K562 (cell line): ENCODE data around the gene INPPL1. TPM values are rescaled to one million over a fixed set of nuclear protein-coding genes. Genes with fewer than 3 reads are reported as not detected.

Experiments
- ATAC-seq: fragments of 200-7000 bp; cut with Tn5 transposase; 3 replicates; pipeline ENCODE4 v1.9.1; 2020; ENCODE audit warnings: moderate library complexity
- BruUV-seq: library from RNA; stranded (reverse); fragments of 400-500 nt; replicated peaks from 2 replicates; lab custom pipeline; 2021; lab: Mats Ljungman, UMichigan
- CTCF ChIA-PET: fragments of 300-600 bp; formaldehyde crosslinking; extraction: SDS; loops from one replicate; lab custom pipeline; 2021; ENCODE audit warnings: low intra/inter-chr PET ratio; lab: Yijun Ruan, JAX
- POLR2A ChIA-PET: fragments of 300-600, 350-650 bp; sonication (Branson Sonifier 250); formaldehyde crosslinking; extraction: SDS; loops from one replicate; lab custom pipeline; 2021; ENCODE audit warnings: antibody characterized with exemption, inconsistent platforms; lab: Yijun Ruan, JAX
- DNase-seq, 4 experiments: peaks; one replicate each; pipeline versions ENCODE4 v3.0.0 to v3.0.0-alpha.2; 2011 to 2018; ENCODE audit warnings: low spot score in 3 of 4, mixed read lengths in 3 of 4; ENCODE audit errors: extremely low read depth in 1 of 4
- FAIRE-seq: peaks from 2 replicates; lab custom pipeline; 2011; peaks lifted over from hg19 to GRCh38; lab: Jason Lieb, UNC
- H2AFZ ChIP-seq: 2 replicates; pipeline ENCODE4 v1.6.0; 2011; ENCODE audit warnings: low read depth, low read length, control low read depth, inconsistent platforms
- H3K27ac ChIP-seq: fragments of 200-600 bp; 3 replicates; pipeline ENCODE4 v1.8.0; 2011; ENCODE audit warnings: low read depth, mild to moderate bottlenecking, control low read depth, inconsistent platforms, low read length, moderate library complexity, mixed read lengths; ENCODE audit errors: extremely low read depth
- H3K27me3 ChIP-seq, 2 experiments: fragments of 300-600 bp in 1 of 2; 2 replicates in 1 of 2; 3 replicates in 1 of 2; pipeline versions ENCODE4 v1.6.0 to v1.8.0; 2011; ENCODE audit warnings: inconsistent platforms in 2 of 2, low read length in 2 of 2, mild to moderate bottlenecking in 1 of 2, mixed read lengths in 1 of 2, moderate library complexity in 1 of 2; ENCODE audit not compliant: control insufficient read depth in 2 of 2, insufficient read depth in 2 of 2
- H3K36me3 ChIP-seq: fragments of 300-600 bp; 3 replicates; pipeline ENCODE4 v1.8.0; 2011; ENCODE audit warnings: mild to moderate bottlenecking, low read length, inconsistent platforms; ENCODE audit not compliant: control insufficient read depth, insufficient read depth
- H3K4me1 ChIP-seq, 2 experiments: fragments of 200-600 bp in 1 of 2; replicated peaks in 1 of 2; 2 replicates in 1 of 2; 3 replicates in 1 of 2; pipeline versions ENCODE4 v1.5.1 to v1.8.0; 2011; ENCODE audit warnings: inconsistent platforms in 2 of 2, low read length in 2 of 2, mild to moderate bottlenecking in 1 of 2, mixed read lengths in 1 of 2, moderate library complexity in 1 of 2; ENCODE audit not compliant: control insufficient read depth in 2 of 2, insufficient read depth in 2 of 2
- H3K4me2 ChIP-seq: 2 replicates; pipeline ENCODE4 v1.6.1; 2011; ENCODE audit warnings: low read length, control low read depth, inconsistent platforms, mixed read lengths; ENCODE audit not compliant: insufficient read depth
- H3K4me3 ChIP-seq: fragments of 200-600 bp; sonication (generic), shearing (Covaris generic); 2 replicates; pipeline ENCODE4 v1.5.1; 2016; ENCODE audit warnings: control low read depth, inconsistent platforms
- H3K79me2 ChIP-seq: fragments of 200-600 bp; 3 replicates; pipeline ENCODE4 v1.8.0; 2011; ENCODE audit warnings: low read length, inconsistent platforms; ENCODE audit not compliant: control insufficient read depth, insufficient read depth
- H3K9ac ChIP-seq, 2 experiments: 2 replicates each; pipeline versions ENCODE4 v1.6.0 to v1.6.1; 2011; ENCODE audit warnings: low read depth in 2 of 2, low read length in 2 of 2, control low read depth in 1 of 2, inconsistent platforms in 1 of 2, mild to moderate bottlenecking in 1 of 2, mixed read lengths in 1 of 2; ENCODE audit not compliant: insufficient read depth in 1 of 2
- H3K9me1 ChIP-seq: one replicate; pipeline ENCODE4 v1.6.0; 2011; ENCODE audit warnings: inconsistent platforms, mild to moderate bottlenecking, low read length, moderate library complexity; ENCODE audit not compliant: control insufficient read depth, insufficient read depth
- H3K9me3 ChIP-seq: replicated peaks from 2 replicates; pipeline ENCODE4 v1.5.1; 2011; ENCODE audit warnings: low read depth, low read length, inconsistent platforms; ENCODE audit not compliant: control insufficient read depth, insufficient read depth
- H4K20me1 ChIP-seq: replicated peaks from 2 replicates; pipeline ENCODE4 v1.6.1; 2011; ENCODE audit warnings: low read length, inconsistent platforms, mixed read lengths; ENCODE audit not compliant: control insufficient read depth, insufficient read depth
- BDP1 ChIP-seq: IDR thresholded peaks from 3 replicates; pipeline ENCODE4 v1.6.1; 2011; ENCODE audit not compliant: insufficient read length, insufficient read depth
- DNMT1 ChIP-seq: fragments of 450-650 bp; IDR thresholded peaks from 2 replicates; pipeline ENCODE4 v1.6.1; 2016; ENCODE audit warnings: antibody characterized with exemption, mild to moderate bottlenecking
- HNRNPH1 ChIP-seq: fragments of 200-400 bp; formaldehyde crosslinking; optimal IDR thresholded peaks from 2 replicates; pipeline ENCODE3; 2017; ENCODE audit warnings: low read depth, mild to moderate bottlenecking, low read length, moderate library complexity
- MBD2 ChIP-seq: sonication (generic); IDR thresholded peaks from 2 replicates; pipeline ENCODE4 v1.6.1; 2016; ENCODE audit warnings: low read depth, borderline replicate concordance
- MLLT1 ChIP-seq, 2 experiments: fragments of 450-650 bp; IDR thresholded peaks; 2 replicates each; pipeline ENCODE4 v1.6.1; 2016
- NFIX ChIP-seq: fragments of 250-450 bp; sonication (Bioruptor Pico); IDR thresholded peaks from 2 replicates; pipeline ENCODE4 v1.4.0; 2020; ENCODE audit warnings: low read depth, mild to moderate bottlenecking, moderate library complexity
- SAP30 ChIP-seq: fragments of 200-600 bp; sonication (generic); IDR thresholded peaks from 2 replicates; pipeline ENCODE4 v1.6.1; 2012; ENCODE audit warnings: borderline replicate concordance, low read depth, mild to moderate bottlenecking, moderate library complexity, low read length, control low read depth, inconsistent platforms; ENCODE audit not compliant: insufficient read depth, poor library complexity, severe bottlenecking
- SRSF9 ChIP-seq: fragments of 200-400 bp; formaldehyde crosslinking; IDR thresholded peaks from 2 replicates; pipeline ENCODE4 v1.6.1; 2017; ENCODE audit warnings: low read depth, low read length, borderline replicate concordance
- TAF1 ChIP-seq: IDR thresholded peaks from 2 replicates; pipeline ENCODE4 v1.6.1; 2011; ENCODE audit warnings: mild to moderate bottlenecking, low read length, moderate library complexity; ENCODE audit not compliant: insufficient read depth, control insufficient read depth, severe bottlenecking; ENCODE audit errors: extremely low read depth
- USF2 ChIP-seq: sonication (generic); formaldehyde crosslinking; IDR thresholded peaks from 2 replicates; pipeline ENCODE4 v1.5.0; 2020; ENCODE audit warnings: missing genetic modification reagents
- ZBTB1 ChIP-seq: sonication (generic); formaldehyde crosslinking; IDR thresholded peaks from 2 replicates; pipeline ENCODE4 v1.8.1; 2023; ENCODE audit warnings: missing genetic modification reagents, low read depth, mild to moderate bottlenecking, borderline replicate concordance
- ZHX1 ChIP-seq: fragments of 150-350 bp; conservative IDR thresholded peaks from 2 replicates; pipeline ENCODE4 v1.6.1; 2014; ENCODE audit warnings: low read length
- ZKSCAN8 ChIP-seq: fragments of 200-800 bp; sonication (Bioruptor generic); IDR thresholded peaks from 2 replicates; pipeline ENCODE4 v1.6.1; 2016; ENCODE audit warnings: missing genetic modification characterization, missing compliant biosample characterization
- WGBS: fragments of 100-300 bp; shearing (Covaris generic); methylation state at CpG from one replicate; pipeline ENCODE4 v1.1.6; 2016; ENCODE audit warnings: low coverage, mixed read lengths; ENCODE audit not compliant: insufficient coverage; ENCODE audit errors: missing lambda C conversion rate; 5-methylcytosine and 5-hydroxymethylcytosine counted together
- in situ Hi-C: fragments of 300-500 bp; cut with MboI; formaldehyde crosslinking; loops from 4 replicates; pipeline ENCODE4 v1.15.0; 2018; ENCODE audit warnings: inconsistent platforms, mixed read lengths
- intact Hi-C: fragments of 100-400 bp; cut with micrococcal nuclease; formaldehyde crosslinking; loops from 2 replicates; pipeline ENCODE4 v1.14.2; 2022
- polyA plus RNA-seq, 8 experiments: library from polyadenylated mRNA; depleted of rRNA in 4 of 8; stranded (reverse) in 5 of 8; unstranded in 3 of 8; fragments of >200 nt; fragmentation: Nextera tagmentation in 2 of 8; fragmentation: Illumina TruSeq in 1 of 8; extraction: Ambion mirVana in 2 of 8; extraction: Trizol in 1 of 8; gene quantifications; 2 replicates each; pipeline versions ENCODE4 v1.2.1 to v1.2.3, GENCODE V29; 2011 to 2014; ENCODE audit warnings: inconsistent platforms in 1 of 8, missing spikeins in 1 of 8
- total RNA-seq, 7 experiments: library from RNA; depleted of rRNA in 6 of 7; stranded (reverse); fragments of >200 nt in 6 of 7; fragmentation: Illumina TruSeq in 2 of 7; extraction: Trizol in 2 of 7; gene quantifications; 2 replicates each; pipeline versions ENCODE4 v1.2.1 to v1.2.3, GENCODE V29; 2011 to 2021; ENCODE audit warnings: low replicate concordance in 1 of 7

INPPL1 gene
- total and polyA plus RNA-seq, 9 of the 15 experiments (the other 6 are each of a cell fraction or from before 2014, with no cell fraction given): 0.55 to 137 (median 61.6) TPM

GRCh38 chr11:72231396-72232259, 7.1 kb downstream of the INPPL1 start (continued):
- TF ChIP-seq TAF1: no peak
- TF ChIP-seq NFIX (CRISPR knock-in tag): no peak
- TF ChIP-seq DNMT1: no peak
- no peak for TF ChIP-seq HNRNPH1
- no peak for TF ChIP-seq MLLT1 (IDR thresholded peaks at IDR 0.05)

- FAIRE-seq (no peak), ATAC-seq (no peak), DNase-seq (no peak)
- H3K27ac ChIP-seq: no peak overlapping the region
- no peaks in the 10 kb centered on the region for H3K9me3 ChIP-seq
- no peaks in the 10 kb centered on the region for H3K27me3 ChIP-seq
- H3K4me1 ChIP-seq: peaks cover 0 to 23% of the 10 kb centered on the region in 2 experiments; a peak in 1 of 5 replicates
- no TSS peak for BruUV-seq
- peaks cover 100% of the 10 kb centered on the region for H3K36me3 ChIP-seq
- 94% methylated on average over 18 of the region's 18 CpGs for WGBS
- TF ChIP-seq SAP30: no peak
- TF ChIP-seq ZHX1: no peak
- TF ChIP-seq ZKSCAN8 (CRISPR knock-in tag): no peak
- TF ChIP-seq SRSF9: no peak
- no peak for TF ChIP-seq BDP1
- TF ChIP-seq MBD2: no peak
- no peak for TF ChIP-seq USF2
- no peak for TF ChIP-seq ZBTB1 (CRISPR knock-in tag)
- in situ Hi-C loops (no loop called here), intact Hi-C loops (no loop called here)
- POLR2A ChIA-PET: interaction anchor here (0.7 kb wide), 1 partner anchor 141 kb away, joined by 3 read pairs; no protein-coding TSS in a partner anchor
- CTCF ChIA-PET: no interaction called here
- peaks cover 3% of the 10 kb centered on the region for H3K9me1 ChIP-seq
- no peak overlapping the region for H2AFZ ChIP-seq
- H3K79me2 ChIP-seq: no peaks in the 10 kb centered on the region
- no peak overlapping the region for H3K4me3 ChIP-seq
- H3K9ac ChIP-seq: peak overlapping the region in 1 of 2 experiments; percentile 43; a peak in 1 of 4 replicates
- no peak overlapping the region for H3K4me2 ChIP-seq
- no peaks in the 10 kb centered on the region for H4K20me1 ChIP-seq
These were observed 7.9 kb downstream of the INPPL1 start for GRCh38 chr11:72232260-72233055.
